ENCODE measurements around the gene OPHN1.

GRCh38 chrX:68440940-68441339 is 7.6 kb upstream of the OPHN1 start:
- no peak for TF ChIP-seq MLX (CRISPR knock-in tag; IDR thresholded peaks at IDR 0.05)
- TF ChIP-seq CTCF (IDR thresholded peaks at IDR 0.05): no peak
- TF ChIP-seq HMGXB4 (CRISPR knock-in tag; IDR thresholded peaks at IDR 0.05): no peak
- TF ChIP-seq CREB1 (CRISPR knock-in tag; IDR thresholded peaks at IDR 0.05): no peak
